ENCODE measurements around the gene TLCD2. TPM values are rescaled to one million over a fixed set of nuclear protein-coding genes. Genes with fewer than 3 reads are reported as not detected.
A peak's percentile ranks its signal among the peaks of the same experiment; 100 is the strongest.

TLCD2 gene
- total RNA-seq, 1 donor: 4.7 TPM

DNA sequence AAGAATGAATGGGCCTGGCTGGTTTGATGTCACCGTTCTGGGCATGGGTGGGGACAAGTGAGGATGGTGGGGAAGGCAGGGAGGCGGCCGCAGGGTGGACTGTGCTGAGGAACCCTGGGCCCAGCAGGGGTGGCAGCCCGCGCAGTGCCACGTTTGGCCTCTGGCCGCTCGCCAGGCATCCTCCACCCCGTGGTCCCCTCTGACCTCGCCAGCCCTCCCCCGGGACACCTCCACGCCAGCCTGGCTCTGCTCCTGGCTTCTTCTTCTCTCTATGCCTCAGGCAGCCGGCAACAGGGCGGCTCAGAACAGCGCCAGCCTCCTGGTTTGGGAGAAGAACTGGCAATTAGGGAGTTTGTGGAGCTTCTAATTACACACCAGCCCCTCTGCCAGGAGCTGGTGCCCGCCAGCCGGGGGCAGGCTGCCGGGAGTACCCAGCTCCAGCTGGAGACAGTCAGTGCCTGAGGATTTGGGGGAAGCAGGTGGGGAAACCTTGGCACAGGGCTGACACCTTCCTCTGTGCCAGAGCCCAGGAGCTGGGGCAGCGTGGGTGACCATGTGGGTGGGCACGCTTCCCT lies 45.2 kb upstream of the TLCD2 start:
- no peak overlapping the region for H3K27ac ChIP-seq (ENCODE audit: low read depth, low read length)
- no peak overlapping the region for H3K4me3 ChIP-seq (ENCODE audit: insufficient read depth, low read length)
- TF ChIP-seq, protein P1, sequence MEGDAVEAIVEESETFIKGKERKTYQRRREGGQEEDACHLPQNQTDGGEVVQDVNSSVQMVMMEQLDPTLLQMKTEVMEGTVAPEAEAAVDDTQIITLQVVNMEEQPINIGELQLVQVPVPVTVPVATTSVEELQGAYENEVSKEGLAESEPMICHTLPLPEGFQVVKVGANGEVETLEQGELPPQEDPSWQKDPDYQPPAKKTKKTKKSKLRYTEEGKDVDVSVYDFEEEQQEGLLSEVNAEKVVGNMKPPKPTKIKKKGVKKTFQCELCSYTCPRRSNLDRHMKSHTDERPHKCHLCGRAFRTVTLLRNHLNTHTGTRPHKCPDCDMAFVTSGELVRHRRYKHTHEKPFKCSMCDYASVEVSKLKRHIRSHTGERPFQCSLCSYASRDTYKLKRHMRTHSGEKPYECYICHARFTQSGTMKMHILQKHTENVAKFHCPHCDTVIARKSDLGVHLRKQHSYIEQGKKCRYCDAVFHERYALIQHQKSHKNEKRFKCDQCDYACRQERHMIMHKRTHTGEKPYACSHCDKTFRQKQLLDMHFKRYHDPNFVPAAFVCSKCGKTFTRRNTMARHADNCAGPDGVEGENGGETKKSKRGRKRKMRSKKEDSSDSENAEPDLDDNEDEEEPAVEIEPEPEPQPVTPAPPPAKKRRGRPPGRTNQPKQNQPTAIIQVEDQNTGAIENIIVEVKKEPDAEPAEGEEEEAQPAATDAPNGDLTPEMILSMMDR (IDR thresholded peaks at IDR 0.05; ENCODE audit: extremely low read depth, low read depth, low read length): no peak
- no peaks in the 10 kb centered on the region for H4K20me1 ChIP-seq (ENCODE audit: insufficient read depth, low read length)
- no peak overlapping the region for H2AFZ ChIP-seq (ENCODE audit: low read length)
- DNase-seq (ENCODE audit: insufficient read length, low spot score, missing footprints): peak; percentile 76
- H3K9me3 ChIP-seq (ENCODE audit: low read depth, low read length): no peaks in the 10 kb centered on the region
- H3K27me3 ChIP-seq (ENCODE audit: insufficient read depth, low read length): peaks cover 4% of the 10 kb centered on the region
- H3K36me3 ChIP-seq (ENCODE audit: insufficient read depth, low read length): no peaks in the 10 kb centered on the region
- no peaks in the 10 kb centered on the region for H3K79me2 ChIP-seq (ENCODE audit: insufficient read depth, low read length)
- H3K4me1 ChIP-seq (ENCODE audit: insufficient read depth, low read length): no peaks in the 10 kb centered on the region
- no peak overlapping the region for H3K4me2 ChIP-seq (ENCODE audit: insufficient read depth, low read length)

DNA sequence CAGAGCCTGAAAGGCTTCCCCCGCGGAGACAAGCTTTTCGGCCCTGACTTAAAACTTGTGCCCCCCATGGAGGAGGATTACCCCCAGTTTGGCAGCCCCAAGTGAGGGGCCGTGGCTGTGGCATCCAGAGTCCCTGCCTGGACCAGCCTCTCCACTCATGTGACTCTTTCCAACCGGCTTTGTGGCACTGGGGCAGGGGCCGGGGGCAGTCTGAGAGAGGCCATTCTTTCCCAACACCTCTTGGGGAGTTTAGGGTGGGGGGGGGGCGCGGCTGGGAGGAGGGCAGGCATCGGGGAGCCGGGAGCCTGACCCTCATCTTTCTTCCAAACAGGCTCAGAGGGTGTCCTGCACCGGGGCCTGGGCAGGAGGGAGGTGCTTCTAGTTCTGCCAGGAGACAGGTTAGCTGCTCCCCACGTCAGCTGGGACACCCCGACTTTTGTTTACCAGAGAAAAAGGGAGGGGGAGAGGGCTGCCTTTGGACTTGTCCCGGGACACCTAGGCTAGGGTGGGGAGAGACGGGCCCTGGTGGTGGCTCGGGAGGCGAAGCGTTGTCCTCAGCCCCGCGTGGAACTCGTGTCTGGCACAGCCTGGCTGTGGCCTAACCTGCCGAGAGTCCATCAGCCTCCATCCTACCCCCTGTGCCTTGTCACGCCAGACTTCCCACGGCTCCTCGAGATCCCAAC lies 44.4 kb upstream of the TLCD2 start:
- Histone ChIP-seq H3K9me3 (ENCODE audit: low read depth, low read length) (no peaks in the 10 kb centered on the region), H4K20me1 (ENCODE audit: insufficient read depth, low read length) (no peaks in the 10 kb centered on the region), H3K27me3 (ENCODE audit: insufficient read depth, low read length) (peaks cover 4% of the 10 kb centered on the region), H3K27ac (ENCODE audit: low read depth, low read length) (no peak overlapping the region), H3K36me3 (ENCODE audit: insufficient read depth, low read length) (no peaks in the 10 kb centered on the region), H3K4me2 (ENCODE audit: insufficient read depth, low read length) (no peak overlapping the region), H3K4me3 (ENCODE audit: insufficient read depth, low read length) (no peak overlapping the region), H3K4me1 (ENCODE audit: insufficient read depth, low read length) (no peaks in the 10 kb centered on the region), H3K79me2 (ENCODE audit: insufficient read depth, low read length) (no peaks in the 10 kb centered on the region), H2AFZ (ENCODE audit: low read length) (no peak overlapping the region)
- peak; percentile 78 for DNase-seq (ENCODE audit: insufficient read length, low spot score, missing footprints)
- TF ChIP-seq, protein P1 (IDR thresholded peaks at IDR 0.05; ENCODE audit: extremely low read depth, low read depth, low read length): no peak

DNA sequence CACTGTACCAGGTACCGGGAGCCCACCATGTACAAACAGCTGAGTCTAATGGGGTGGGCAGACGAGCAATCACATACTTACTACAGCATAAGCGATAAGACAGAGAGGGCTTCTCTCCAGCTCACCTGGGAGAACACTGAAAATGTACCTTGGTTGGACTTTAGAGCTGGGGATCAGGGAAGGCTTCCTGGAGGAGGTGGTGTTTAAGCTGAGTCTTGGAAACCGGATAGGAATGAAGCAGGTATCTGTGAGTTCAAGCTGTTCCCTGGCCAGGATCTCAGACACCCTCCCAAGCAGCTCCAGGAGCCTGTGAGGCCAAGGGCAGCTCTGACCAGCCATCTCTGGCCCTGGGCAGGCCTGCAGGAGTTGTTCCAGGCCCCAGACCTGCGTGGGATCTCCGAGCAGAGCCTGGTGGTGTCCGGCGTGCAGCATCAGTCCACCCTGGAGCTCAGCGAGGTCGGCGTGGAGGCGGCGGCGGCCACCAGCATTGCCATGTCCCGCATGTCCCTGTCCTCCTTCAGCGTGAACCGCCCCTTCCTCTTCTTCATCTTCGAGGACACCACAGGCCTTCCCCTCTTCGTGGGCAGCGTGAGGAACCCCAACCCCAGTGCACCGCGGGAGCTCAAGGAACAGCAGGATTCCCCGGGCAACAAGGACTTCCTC lies 43.7 kb upstream of the TLCD2 start:
- H3K79me2 ChIP-seq (ENCODE audit: insufficient read depth, low read length): no peaks in the 10 kb centered on the region
- H3K4me1 ChIP-seq (ENCODE audit: insufficient read depth, low read length): no peaks in the 10 kb centered on the region
- no peak overlapping the region for H3K4me2 ChIP-seq (ENCODE audit: insufficient read depth, low read length)
- no peaks in the 10 kb centered on the region for H4K20me1 ChIP-seq (ENCODE audit: insufficient read depth, low read length)
- peaks cover 4% of the 10 kb centered on the region for H3K27me3 ChIP-seq (ENCODE audit: insufficient read depth, low read length)
- no peak overlapping the region for H2AFZ ChIP-seq (ENCODE audit: low read length)
- TF ChIP-seq, protein P1 (IDR thresholded peaks at IDR 0.05; ENCODE audit: extremely low read depth, low read depth, low read length): no peak
- no peaks in the 10 kb centered on the region for H3K9me3 ChIP-seq (ENCODE audit: low read depth, low read length)
- peak; percentile 27 for DNase-seq (ENCODE audit: insufficient read length, low spot score, missing footprints)
- H3K27ac ChIP-seq (ENCODE audit: low read depth, low read length): no peak overlapping the region
- H3K4me3 ChIP-seq (ENCODE audit: insufficient read depth, low read length): no peak overlapping the region
- H3K36me3 ChIP-seq (ENCODE audit: insufficient read depth, low read length): no peaks in the 10 kb centered on the region
